ES-I3 (cell line): ENCODE results near the gene MBNL1.
"Not testable (repeated sequence)": the region's sequence is repeated elsewhere in the genome, so short reads cannot be mapped to it uniquely, and the experiment has no call there.

Experiments used
- H3K36me3 ChIP-seq: 2 replicates; pipeline ENCODE4 v1.6.1; 2013; ENCODE audit warnings: mild to moderate bottlenecking, low read length, control low read depth, moderate library complexity; ENCODE audit not compliant: insufficient read depth
- H3K4me1 ChIP-seq: 2 replicates; pipeline ENCODE4 v1.6.1; 2013; ENCODE audit warnings: mild to moderate bottlenecking, control low read depth, low read length; ENCODE audit not compliant: insufficient read depth
- H3K9ac ChIP-seq: 2 replicates; pipeline ENCODE4 v1.6.1; 2013; ENCODE audit warnings: low read depth, mild to moderate bottlenecking, low read length, moderate library complexity
- H3K9me3 ChIP-seq: 2 replicates; pipeline ENCODE4 v1.6.1; 2013; ENCODE audit warnings: mild to moderate bottlenecking, low read length, moderate library complexity; ENCODE audit not compliant: control insufficient read depth, insufficient read depth

MBNL1 gene

GRCh38 chr3:152337337-152337736 is 68.6 kb downstream of the MBNL1 start:
- not testable (repeated sequence) for H3K9ac ChIP-seq, H3K9me3 ChIP-seq, H3K4me1 ChIP-seq, H3K36me3 ChIP-seq

DNA sequence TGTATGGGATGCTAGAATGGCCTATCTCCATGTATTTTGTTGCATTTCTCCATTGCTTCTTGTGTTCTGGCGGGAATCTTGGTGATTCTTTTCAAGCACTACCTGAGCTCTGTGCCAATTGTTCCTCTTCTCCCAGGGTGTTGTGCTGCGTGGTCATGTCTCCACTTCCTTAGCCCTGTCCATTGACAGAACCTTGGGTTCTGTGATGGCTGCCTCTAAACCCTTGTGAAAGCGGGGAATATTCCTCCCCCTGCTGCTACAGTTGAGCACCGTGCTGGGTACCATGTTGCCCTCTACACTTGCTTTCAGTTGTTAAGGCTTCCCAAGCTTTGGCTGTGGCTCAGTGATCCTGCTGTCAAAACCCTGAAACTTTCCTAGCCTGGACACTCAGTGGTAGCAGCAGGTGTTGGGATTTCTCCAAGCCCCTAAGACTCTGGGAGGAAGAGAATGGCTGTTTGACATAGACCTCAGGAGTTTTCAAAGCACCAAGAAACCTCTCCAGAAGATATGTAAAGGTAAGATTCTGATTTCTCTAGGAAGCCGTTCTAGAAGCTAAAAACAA is 69.5 kb downstream of the MBNL1 start:
- Histone ChIP-seq H3K9ac (no peak overlapping the region), H3K36me3 (no peaks in the 10 kb centered on the region), H3K9me3 (no peaks in the 10 kb centered on the region), H3K4me1 (no peaks in the 10 kb centered on the region)

- Histone ChIP-seq H3K9ac (no peak overlapping the region), H3K9me3 (no peaks in the 10 kb centered on the region), H3K4me1 (no peaks in the 10 kb centered on the region), H3K36me3 (no peaks in the 10 kb centered on the region)
Measured at GRCh38 chr3:152339881-152340505, 71.3 kb downstream of the MBNL1 start.

- H3K4me1 ChIP-seq, result peaks cover 14% of the 10 kb centered on the region
- H3K9ac ChIP-seq, result no peak overlapping the region
- no peaks in the 10 kb centered on the region for H3K36me3 ChIP-seq
- no peaks in the 10 kb centered on the region for H3K9me3 ChIP-seq
Measured at GRCh38 chr3:152345233-152345632, 76.5 kb downstream of the MBNL1 start.

- no peaks in the 10 kb centered on the region for H3K36me3 ChIP-seq
- no peak overlapping the region for H3K9ac ChIP-seq
- peaks cover 20% of the 10 kb centered on the region for H3K4me1 ChIP-seq
- H3K9me3 ChIP-seq, result no peaks in the 10 kb centered on the region
Measured at GRCh38 chr3:152346058-152346457, 77.3 kb downstream of the MBNL1 start.

DNA sequence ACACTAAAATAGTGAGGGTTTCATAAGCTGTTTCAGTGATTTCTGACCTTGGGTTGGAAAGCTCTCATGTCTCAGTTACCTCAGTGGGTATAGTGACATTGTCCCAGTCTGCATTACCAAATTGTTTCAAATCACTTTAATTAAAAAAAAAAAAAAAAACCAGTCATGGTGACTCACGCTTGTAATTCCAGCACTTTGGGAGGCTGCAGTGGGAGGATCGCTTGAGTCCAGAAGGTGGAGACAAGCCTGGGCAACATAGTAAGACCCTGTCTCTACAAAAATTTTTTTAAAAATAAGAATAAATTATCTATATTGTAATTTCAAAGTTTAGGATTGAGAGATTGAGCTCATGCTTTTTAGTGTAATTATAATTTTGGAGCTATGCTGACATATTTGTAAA is 78.0 kb downstream of the MBNL1 start:
- Histone ChIP-seq H3K9me3 (no peaks in the 10 kb centered on the region), H3K36me3 (no peaks in the 10 kb centered on the region), H3K9ac (no peak overlapping the region), H3K4me1 (peaks cover 20% of the 10 kb centered on the region)

DNA sequence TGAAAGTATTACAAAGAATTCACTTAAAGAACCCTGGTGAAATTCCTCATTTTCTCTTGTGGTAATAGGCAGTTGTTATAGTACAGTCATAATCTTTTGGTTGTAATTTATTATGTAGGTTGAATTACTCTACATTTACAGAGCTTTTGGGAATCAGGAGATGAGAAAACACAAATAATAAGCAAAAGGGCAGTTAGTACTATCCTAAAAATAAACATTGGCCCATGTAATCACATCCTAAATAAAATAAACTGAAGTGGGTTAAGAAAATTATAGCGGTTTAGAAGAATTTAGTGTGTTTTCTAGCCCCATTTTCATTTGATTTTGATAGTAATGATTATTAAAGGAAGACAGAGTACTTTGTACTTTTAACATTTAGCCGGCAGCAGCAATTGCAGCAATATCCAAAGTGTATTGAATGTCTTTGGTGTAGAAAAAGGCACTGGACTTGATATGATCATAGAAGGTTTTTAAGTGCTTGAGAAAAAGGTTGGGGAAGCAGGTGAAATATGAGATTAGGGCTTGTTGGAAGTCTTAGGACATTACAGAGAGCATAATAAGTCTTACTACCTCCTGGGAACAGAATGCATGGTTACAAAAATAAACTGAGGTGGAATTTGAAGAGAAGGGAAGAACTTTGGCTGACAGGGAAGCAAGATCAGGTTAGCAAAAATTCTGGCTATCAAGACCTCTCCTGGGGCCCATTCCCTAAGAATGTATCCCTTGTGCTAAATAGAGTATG is 79.9 kb downstream of the MBNL1 start:
- H3K9ac ChIP-seq, result no peak overlapping the region
- no peaks in the 10 kb centered on the region for H3K9me3 ChIP-seq
- H3K4me1 ChIP-seq, result peaks cover 31% of the 10 kb centered on the region
- H3K36me3 ChIP-seq, result no peaks in the 10 kb centered on the region

DNA sequence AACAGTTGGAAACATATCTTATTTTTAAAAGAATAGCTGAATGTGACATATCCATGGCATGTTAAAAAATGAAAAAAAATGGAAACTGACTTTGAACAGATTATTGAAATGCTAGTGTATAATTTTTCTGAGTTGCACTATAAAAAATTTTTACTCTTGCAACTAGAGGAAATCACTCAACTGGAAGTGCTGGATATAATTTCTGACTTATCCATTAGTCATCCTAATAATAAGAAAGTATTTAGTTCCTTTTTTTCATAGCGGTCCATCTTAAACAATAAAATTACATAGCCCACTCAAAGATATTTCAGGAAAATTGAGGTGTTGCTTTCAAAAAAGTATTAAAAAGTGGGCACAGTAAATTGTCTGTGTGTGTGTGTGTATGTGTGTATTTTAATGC is 80.7 kb downstream of the MBNL1 start:
- no peak overlapping the region for H3K9ac ChIP-seq
- H3K4me1 ChIP-seq, result peaks cover 31% of the 10 kb centered on the region
- H3K9me3 ChIP-seq, result no peaks in the 10 kb centered on the region
- no peaks in the 10 kb centered on the region for H3K36me3 ChIP-seq

GRCh38 chr3:152350139-152350538 is 81.4 kb downstream of the MBNL1 start:
- H3K4me1 ChIP-seq, result peaks cover 31% of the 10 kb centered on the region
- H3K36me3 ChIP-seq, result no peaks in the 10 kb centered on the region
- H3K9ac ChIP-seq, result no peak overlapping the region
- H3K9me3 ChIP-seq, result no peaks in the 10 kb centered on the region

DNA sequence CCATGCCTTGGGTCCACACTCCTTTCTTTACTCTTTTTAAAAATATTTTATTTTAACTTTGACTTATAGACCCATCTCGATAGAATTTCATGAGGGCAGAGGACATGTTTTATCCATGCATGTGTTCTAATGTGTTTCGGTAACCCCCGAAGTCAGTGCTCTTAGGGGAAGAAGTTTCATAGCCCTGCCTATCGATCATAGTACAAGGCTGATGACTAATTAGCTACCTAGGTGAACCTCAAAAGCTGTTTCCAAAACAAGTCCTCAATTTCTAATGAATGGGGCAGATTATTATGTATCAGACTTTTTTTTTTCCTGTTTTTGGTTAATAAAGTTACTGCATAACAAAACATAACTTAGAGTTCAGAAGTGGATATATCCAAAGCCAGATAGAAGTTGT is 82.0 kb downstream of the MBNL1 start:
- H3K9ac ChIP-seq, result no peak overlapping the region
- H3K9me3 ChIP-seq, result no peaks in the 10 kb centered on the region
- H3K4me1 ChIP-seq, result peaks cover 31% of the 10 kb centered on the region
- no peaks in the 10 kb centered on the region for H3K36me3 ChIP-seq

GRCh38 chr3:152352554-152352953 is 83.8 kb downstream of the MBNL1 start:
- Histone ChIP-seq H3K9me3 (no peaks in the 10 kb centered on the region), H3K36me3 (no peaks in the 10 kb centered on the region), H3K4me1 (peaks cover 31% of the 10 kb centered on the region), H3K9ac (no peak overlapping the region)

DNA sequence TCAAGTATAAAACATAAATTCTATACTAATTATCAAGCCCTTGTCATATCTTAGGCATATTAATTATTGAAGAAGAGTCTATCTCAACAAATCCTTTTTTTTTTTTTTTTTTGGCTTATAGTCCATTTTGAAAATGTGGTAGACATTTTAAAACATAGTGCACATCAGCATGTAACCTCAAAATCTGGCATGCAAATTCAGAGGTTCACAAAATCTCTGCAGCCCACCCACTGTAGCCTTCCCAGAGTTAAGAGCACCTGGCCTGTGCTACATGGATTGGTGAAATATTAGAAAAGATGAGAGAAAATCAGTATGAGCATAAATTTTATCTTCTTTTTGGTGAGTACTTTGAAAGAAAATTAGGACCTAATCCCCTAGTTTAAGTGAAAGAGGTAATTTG is 84.8 kb downstream of the MBNL1 start:
- no peaks in the 10 kb centered on the region for H3K36me3 ChIP-seq
- H3K9ac ChIP-seq, result no peak overlapping the region
- H3K4me1 ChIP-seq, result peaks cover 31% of the 10 kb centered on the region
- no peaks in the 10 kb centered on the region for H3K9me3 ChIP-seq

DNA sequence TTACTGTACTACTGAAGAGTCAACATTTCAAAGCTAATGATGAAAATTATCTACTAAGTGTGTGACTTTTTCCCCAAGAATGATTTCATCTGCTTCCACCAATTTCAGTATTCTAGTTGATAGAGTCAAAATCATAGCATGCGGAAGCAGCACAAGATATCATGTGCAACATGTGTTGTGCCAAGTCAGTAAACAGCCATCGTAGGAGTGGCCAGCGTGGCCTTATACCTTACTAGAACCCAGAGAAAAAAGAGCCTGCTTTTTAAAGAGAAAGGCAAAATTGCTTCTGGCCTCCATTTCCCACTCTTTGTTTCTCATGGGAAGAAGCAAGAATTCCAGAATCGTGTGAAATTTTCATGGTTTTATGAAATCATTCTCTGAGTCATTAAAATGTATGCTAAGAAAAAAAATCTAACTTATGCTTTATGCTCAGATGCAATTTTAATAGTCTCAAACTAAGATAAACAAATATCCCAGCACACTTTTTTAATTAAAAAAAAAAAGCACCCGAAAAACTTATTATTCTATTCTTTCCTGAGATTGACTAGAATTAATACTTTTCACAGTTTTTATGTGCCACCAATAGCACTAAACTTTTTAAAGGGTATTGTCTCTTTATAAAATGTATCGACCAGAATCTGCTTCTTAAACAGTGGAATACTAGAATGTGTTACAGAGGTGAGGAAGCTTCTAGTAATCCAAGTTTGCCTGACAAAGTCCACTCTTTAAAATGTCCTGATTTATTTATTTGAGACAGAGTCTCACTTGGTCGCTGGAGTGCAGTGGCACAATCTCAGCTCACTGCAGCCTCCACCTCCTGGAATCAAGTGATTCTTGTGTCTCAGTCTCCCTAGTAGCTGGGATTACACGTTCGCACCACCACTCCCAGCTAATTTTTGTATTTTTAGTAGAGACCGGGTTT is 87.3 kb downstream of the MBNL1 start:
- no peaks in the 10 kb centered on the region for H3K9me3 ChIP-seq
- no peaks in the 10 kb centered on the region for H3K36me3 ChIP-seq
- H3K4me1 ChIP-seq, result peaks cover 11% of the 10 kb centered on the region; the same call in 1 of the 2 replicates
- H3K9ac ChIP-seq, result no peak overlapping the region

- Histone ChIP-seq H3K36me3 (no peaks in the 10 kb centered on the region), H3K9me3 (no peaks in the 10 kb centered on the region), H3K4me1 (peaks cover 11% of the 10 kb centered on the region; the same call in 1 of the 2 replicates), H3K9ac (no peak overlapping the region)
Measured at GRCh38 chr3:152356870-152357276, 88.1 kb downstream of the MBNL1 start.
